ENCODE results near the gene SIVA1. TPM values are rescaled to one million over a fixed set of nuclear protein-coding genes. Genes with fewer than 3 reads are reported as not detected.
A peak's percentile ranks its signal among the peaks of the same experiment; 100 is the strongest.

Gene SIVA1
- total RNA-seq, result 54.4 TPM
- long read RNA-seq, transcript SIVA1-201 (4 exons, 802 nt), result major isoform, 31 of 38 reads
- long read RNA-seq, partial matches to known transcripts, result 0 of 38 reads
- long read RNA-seq, other reads (novel, unspliced or antisense), result 5 of 38 reads

- intact Hi-C loops (cut with DNase I), result loop anchor here (2.0 to 5.0 kb wide), 2 partner anchors 28 to 44 kb away; partner anchors contain the start of genes ADSS1 and AKT1
- peak; percentile 100 for DNase-seq (ENCODE audit: missing footprints)
- ATAC-seq, result peak; percentile 97
Observed at GRCh38 chr14:104752735-104753527, at the start of gene SIVA1. TSS of gene SIVA1 (plus strand) at chr14:104753147. CDS start at chr14:104753202, 55 bp downstream.

- intact Hi-C loops (cut with DNase I), result no loop called here
- ATAC-seq (no peak), DNase-seq (ENCODE audit: missing footprints) (no peak)
Observed at GRCh38 chr14:104703269-104703668, 49.7 kb upstream of the SIVA1 start.

GRCh38 chr14:104704252-104704651 lies 48.7 kb upstream of the SIVA1 start:
- ATAC-seq (no peak), DNase-seq (ENCODE audit: missing footprints) (no peak)
- intact Hi-C loops (cut with DNase I), result no loop called here

- no peak for ATAC-seq
- intact Hi-C loops (cut with DNase I), result no loop called here
Observed at GRCh38 chr14:104705340-104706047, 47.5 kb upstream of the SIVA1 start.

GRCh38 chr14:104706733-104707607 lies 46.0 kb upstream of the SIVA1 start:
- no peak for DNase-seq (ENCODE audit: missing footprints)
- intact Hi-C loops (cut with DNase I), result no loop called here
- ATAC-seq, result no peak

More at GRCh38 chr14:104705340-104706047, 47.5 kb upstream of the SIVA1 start:
- DNase-seq (ENCODE audit: missing footprints), result no peak

- ATAC-seq, result no peak
- intact Hi-C loops (cut with DNase I), result loop anchor here (1.0 kb wide), 1 partner anchor 58 kb away; no protein-coding TSS in a partner anchor
- DNase-seq (ENCODE audit: missing footprints), result no peak
Observed at GRCh38 chr14:104707608-104708595, 45.0 kb upstream of the SIVA1 start.

- ATAC-seq (peak; percentile 71), DNase-seq (ENCODE audit: missing footprints) (no peak)
- intact Hi-C loops (cut with DNase I), result loop anchor here (1.0 kb wide), 1 partner anchor 58 kb away; no protein-coding TSS in a partner anchor
Observed at GRCh38 chr14:104708606-104709268, 44.2 kb upstream of the SIVA1 start.

- DNase-seq (ENCODE audit: missing footprints) (no peak), ATAC-seq (peak; percentile 15)
- intact Hi-C loops (cut with DNase I), result no loop called here
Observed at GRCh38 chr14:104709387-104710039, 43.4 kb upstream of the SIVA1 start.

- DNase-seq (ENCODE audit: missing footprints) (no peak), ATAC-seq (no peak)
- intact Hi-C loops (cut with DNase I), result no loop called here
Observed at GRCh38 chr14:104710071-104710735, 42.7 kb upstream of the SIVA1 start.

GRCh38 chr14:104712881-104713734 lies 39.8 kb upstream of the SIVA1 start:
- no peak for ATAC-seq
- intact Hi-C loops (cut with DNase I), result no loop called here

GRCh38 chr14:104714066-104714465 lies 38.9 kb upstream of the SIVA1 start:
- ATAC-seq, result no peak
- intact Hi-C loops (cut with DNase I), result no loop called here

More at GRCh38 chr14:104712881-104713734, 39.8 kb upstream of the SIVA1 start:
- no peak for DNase-seq (ENCODE audit: missing footprints)

GRCh38 chr14:104714681-104715080 lies 38.3 kb upstream of the SIVA1 start:
- DNase-seq (ENCODE audit: missing footprints), result no peak
- ATAC-seq, result no peak
- intact Hi-C loops (cut with DNase I), result no loop called here

More at GRCh38 chr14:104714066-104714465, 38.9 kb upstream of the SIVA1 start:
- no peak for DNase-seq (ENCODE audit: missing footprints)

GRCh38 chr14:104715416-104715815 lies 37.5 kb upstream of the SIVA1 start:
- ATAC-seq, result no peak
- no peak for DNase-seq (ENCODE audit: missing footprints)
- intact Hi-C loops (cut with DNase I), result no loop called here

GRCh38 chr14:104715871-104716270 lies 37.1 kb upstream of the SIVA1 start:
- intact Hi-C loops (cut with DNase I), result no loop called here
- ATAC-seq (no peak), DNase-seq (ENCODE audit: missing footprints) (no peak)

- DNase-seq (ENCODE audit: missing footprints), result no peak
- intact Hi-C loops (cut with DNase I), result no loop called here
- ATAC-seq, result no peak
Observed at GRCh38 chr14:104717137-104717536, 35.8 kb upstream of the SIVA1 start.
